Upper lobe of left lung (tissue), 6 donors: ENCODE results near the gene CD58. TPM values are rescaled to one million over a fixed set of nuclear protein-coding genes. Genes with fewer than 3 reads are reported as not detected.

Experiments used
- ATAC-seq, 2 donors: fragments of 200-7000 bp; cut with Tn5 transposase; one replicate each; pipeline ENCODE4 v1.9.1; 2022; ENCODE audit warnings: mild to moderate bottlenecking in 2 of 2, moderate library complexity in 2 of 2; ENCODE audit not compliant: low FRiP score in 2 of 2
- DNase-seq, 2 donors: peaks; one replicate each; pipeline ENCODE4 v3.0.0-alpha.2; 2019 to 2020
- H3K27ac ChIP-seq, 4 donors: fragments of 200-600 bp; sonication (generic); one replicate each; pipeline ENCODE4 v1.5.1; 2016 to 2019
- H3K27me3 ChIP-seq, 4 donors: fragments of 200-600 bp; sonication (generic); one replicate each; pipeline ENCODE4 v1.5.1; 2017 to 2019
- H3K36me3 ChIP-seq, 4 donors: fragments of 200-600 bp; sonication (generic); one replicate each; pipeline ENCODE4 v1.5.1; 2016 to 2019
- H3K4me1 ChIP-seq, 4 donors: fragments of 200-600 bp; sonication (generic); one replicate each; pipeline ENCODE4 v1.5.1; 2018 to 2019
- H3K4me3 ChIP-seq, 4 donors: fragments of 200-600 bp; sonication (generic); one replicate each; pipeline ENCODE4 v1.5.1; 2017 to 2019; ENCODE audit warnings: mild to moderate bottlenecking in 2 of 4, moderate library complexity in 1 of 4
- H3K9me3 ChIP-seq, 4 donors: fragments of 200-600 bp; sonication (generic); one replicate each; pipeline ENCODE4 v1.5.1; 2018 to 2019
- EP300 ChIP-seq, 4 donors: sonication (generic); formaldehyde crosslinking; IDR thresholded peaks; one replicate each; pipeline ENCODE4 v1.5.1; 2017; ENCODE audit warnings: antibody characterized with exemption in 4 of 4, control low read depth in 2 of 4
- POLR2A ChIP-seq, 4 donors: fragments of 450-650 bp; IDR thresholded peaks; one replicate each; pipeline ENCODE4 v1.5.1; 2016 to 2017; ENCODE audit warnings: antibody characterized with exemption in 4 of 4, mild to moderate bottlenecking in 2 of 4
- POLR2AphosphoS5 ChIP-seq, 2 donors: sonication (generic); formaldehyde crosslinking; IDR thresholded peaks; one replicate each; pipeline ENCODE4 v1.5.1; 2017; ENCODE audit warnings: antibody characterized with exemption in 2 of 2
- WGBS, 2 donors: methylation state at CpG; one replicate each; pipeline ENCODE4 v1.1.5; 2017 to 2018; 5-methylcytosine and 5-hydroxymethylcytosine counted together
- total RNA-seq, 6 donors: library from RNA; depleted of rRNA in 4 of 6; stranded (reverse); fragments of >200 nt in 4 of 6; gene quantifications; one replicate each; pipeline versions ENCODE4 v1.1.0 to v1.2.1, GENCODE V29; 2016 to 2021
- TF ChIP-seq, protein P1 (sequence below), 6 experiments: fragments of 450-650 bp in 4 of 6; fragments of 200-600 bp in 2 of 6; sonication (generic) in 2 of 6; IDR thresholded peaks; one replicate each; pipeline ENCODE4 v1.5.1; 2016 to 2019; ENCODE audit warnings: antibody characterized with exemption in 6 of 6
- donor health status: DM: no; HTN: no; CAD: no; lungs with moderate emphysema.
- donor health status: DM: no; HTN: yes; CAD: no; lungs with severe emphysema.

The CD58 gene
- total RNA-seq, 6 donors from 2014 or later = 17.8 to 52.0 (median 32.4) TPM

DNA sequence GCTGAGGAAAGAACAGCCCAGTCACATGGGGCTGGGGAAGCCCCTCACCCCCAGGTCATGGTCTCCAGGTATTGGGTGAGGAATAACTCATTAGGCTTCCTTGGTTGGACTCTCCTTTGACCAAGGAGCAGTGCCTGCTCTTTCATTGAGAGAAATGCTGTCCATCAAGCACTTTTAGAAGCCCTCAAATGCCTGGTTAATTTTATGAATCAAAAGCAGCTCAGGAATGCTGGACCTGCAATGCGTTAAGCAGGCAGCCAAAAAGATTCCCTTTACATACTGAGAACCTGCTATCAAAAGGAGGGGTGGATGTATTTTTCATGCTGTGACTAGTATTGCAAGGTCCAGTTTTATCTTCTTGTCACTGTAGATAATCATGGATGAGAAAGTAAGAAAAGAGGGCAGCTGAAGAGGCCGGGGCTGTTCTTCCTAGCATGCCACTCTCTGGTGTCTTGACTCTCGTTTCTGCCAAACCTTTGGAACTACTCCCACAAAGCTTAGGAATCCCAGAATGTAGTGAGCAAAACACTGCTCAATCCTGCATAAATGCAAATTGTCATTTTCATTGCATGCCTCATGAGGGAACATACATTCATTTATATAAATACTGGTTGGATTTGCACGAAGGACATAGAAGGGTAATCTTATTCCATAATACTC is 2.1 kb upstream of the CD58 start:
- ATAC-seq = no peak

DNA sequence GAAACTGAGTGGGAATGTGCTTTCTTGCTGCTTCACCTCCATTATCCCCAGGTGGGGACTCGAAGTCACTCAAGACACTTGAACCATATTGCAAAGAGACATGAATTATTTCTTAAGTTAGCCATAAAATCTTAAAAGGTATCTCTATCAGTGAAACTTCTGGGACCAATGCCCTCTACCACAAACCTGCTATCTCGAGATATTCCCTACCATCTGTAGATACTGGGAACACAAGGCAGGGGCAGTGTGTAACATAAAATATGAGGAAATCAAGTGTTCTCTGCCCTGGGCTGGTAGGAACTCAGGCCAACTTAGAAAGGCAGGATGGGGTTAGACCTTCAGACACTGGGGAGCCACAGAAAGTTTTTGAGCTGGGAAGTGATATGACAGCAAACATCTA is 1.3 kb upstream of the CD58 start:
- DNase-seq (no peak), ATAC-seq (no peak)
- Histone ChIP-seq H3K9me3 (no peaks in the 10 kb centered on the region), H3K27me3 (no peaks in the 10 kb centered on the region), H3K27ac (peak overlapping the region in 2 of 4 donors; percentile 100), H3K4me3 (no peak overlapping the region), H3K4me1 (peaks cover 21 to 41% (median 30%) of the 10 kb centered on the region in 4 donors), H3K36me3 (no peaks in the 10 kb centered on the region)
- TF ChIP-seq, protein P1, sequence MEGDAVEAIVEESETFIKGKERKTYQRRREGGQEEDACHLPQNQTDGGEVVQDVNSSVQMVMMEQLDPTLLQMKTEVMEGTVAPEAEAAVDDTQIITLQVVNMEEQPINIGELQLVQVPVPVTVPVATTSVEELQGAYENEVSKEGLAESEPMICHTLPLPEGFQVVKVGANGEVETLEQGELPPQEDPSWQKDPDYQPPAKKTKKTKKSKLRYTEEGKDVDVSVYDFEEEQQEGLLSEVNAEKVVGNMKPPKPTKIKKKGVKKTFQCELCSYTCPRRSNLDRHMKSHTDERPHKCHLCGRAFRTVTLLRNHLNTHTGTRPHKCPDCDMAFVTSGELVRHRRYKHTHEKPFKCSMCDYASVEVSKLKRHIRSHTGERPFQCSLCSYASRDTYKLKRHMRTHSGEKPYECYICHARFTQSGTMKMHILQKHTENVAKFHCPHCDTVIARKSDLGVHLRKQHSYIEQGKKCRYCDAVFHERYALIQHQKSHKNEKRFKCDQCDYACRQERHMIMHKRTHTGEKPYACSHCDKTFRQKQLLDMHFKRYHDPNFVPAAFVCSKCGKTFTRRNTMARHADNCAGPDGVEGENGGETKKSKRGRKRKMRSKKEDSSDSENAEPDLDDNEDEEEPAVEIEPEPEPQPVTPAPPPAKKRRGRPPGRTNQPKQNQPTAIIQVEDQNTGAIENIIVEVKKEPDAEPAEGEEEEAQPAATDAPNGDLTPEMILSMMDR (IDR thresholded peaks at IDR 0.05) = no peak
- TF ChIP-seq POLR2A (IDR thresholded peaks at IDR 0.05) = no peak
- no peak for TF ChIP-seq POLR2AphosphoS5 (IDR thresholded peaks at IDR 0.05)
- no peak for TF ChIP-seq EP300 (IDR thresholded peaks at IDR 0.05)
- WGBS, 2 donors = 81 to 82% methylated on average over 2 of the region's 2 CpGs

More for the DNA sequence above, 2.1 kb upstream of the CD58 start:
- H3K27me3 ChIP-seq = no peaks in the 10 kb centered on the region
- DNase-seq = no peak
- H3K27ac ChIP-seq = no peak overlapping the region
- WGBS, 2 donors = 81 to 91% methylated on average over 4 of the region's 4 CpGs
- H3K4me1 ChIP-seq = peaks cover 21 to 35% (median 26%) of the 10 kb centered on the region in 4 donors
- no peaks in the 10 kb centered on the region for H3K9me3 ChIP-seq
- TF ChIP-seq EP300 (IDR thresholded peaks at IDR 0.05) (no peak), POLR2A (IDR thresholded peaks at IDR 0.05) (no peak), POLR2AphosphoS5 (IDR thresholded peaks at IDR 0.05) (no peak)
- TF ChIP-seq, protein P1 (IDR thresholded peaks at IDR 0.05) = no peak
- H3K36me3 ChIP-seq = no peaks in the 10 kb centered on the region
- no peak overlapping the region for H3K4me3 ChIP-seq

DNA sequence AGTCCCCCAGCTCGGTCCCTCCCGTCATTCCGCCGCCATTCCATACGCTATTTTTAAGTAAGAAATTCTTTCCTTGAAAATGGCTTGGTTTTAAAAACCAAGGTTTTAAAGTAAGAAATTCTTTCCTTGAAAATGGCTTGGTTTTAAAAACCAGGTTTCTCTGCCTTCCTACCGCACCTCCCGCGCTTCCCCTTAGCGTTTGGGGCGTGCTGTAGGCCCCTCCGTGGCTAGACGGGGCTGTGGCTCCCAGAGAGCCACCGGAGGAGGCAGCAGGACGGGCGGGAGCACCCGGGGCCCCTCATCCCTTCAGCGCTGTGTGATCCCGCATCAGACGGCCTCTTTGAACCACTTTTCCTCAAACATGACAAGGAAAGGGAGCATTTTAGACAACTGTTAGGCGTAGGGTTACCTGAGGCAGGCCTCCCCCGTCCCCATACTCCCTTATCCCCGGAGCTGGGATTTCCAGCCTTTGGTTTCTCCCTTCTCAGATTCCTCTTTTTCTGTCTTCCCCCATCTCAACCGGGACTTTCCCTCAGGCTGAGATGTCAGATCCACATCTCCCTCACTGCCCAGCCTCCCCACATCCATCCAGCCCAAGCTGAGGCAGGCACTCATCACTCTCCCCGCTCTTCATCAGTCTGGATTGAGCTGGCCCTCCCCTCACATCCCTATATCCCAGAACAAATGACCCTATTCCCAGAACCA is 541 bp upstream of the CD58 start:
- Histone ChIP-seq H3K9me3 (no peaks in the 10 kb centered on the region), H3K4me3 (peak overlapping the region; percentile 77 to 93 (median 86)), H3K27ac (peak overlapping the region; percentile 98 to 100 (median 100)), H3K4me1 (peaks cover 24 to 43% (median 32%) of the 10 kb centered on the region in 4 donors), H3K27me3 (no peaks in the 10 kb centered on the region), H3K36me3 (no peaks in the 10 kb centered on the region)
- DNase-seq (no peak), ATAC-seq (peak in 1 of 2 donors; percentile 16)
- 12 to 15% methylated on average over 21 to 24 of the region's 24 CpGs for WGBS, 2 donors
- TF ChIP-seq, protein P1 (IDR thresholded peaks at IDR 0.05) = no peak
- TF ChIP-seq EP300 (IDR thresholded peaks at IDR 0.05) = no peak
- no peak for TF ChIP-seq POLR2A (IDR thresholded peaks at IDR 0.05)
- TF ChIP-seq POLR2AphosphoS5 (IDR thresholded peaks at IDR 0.05) = no peak

DNA sequence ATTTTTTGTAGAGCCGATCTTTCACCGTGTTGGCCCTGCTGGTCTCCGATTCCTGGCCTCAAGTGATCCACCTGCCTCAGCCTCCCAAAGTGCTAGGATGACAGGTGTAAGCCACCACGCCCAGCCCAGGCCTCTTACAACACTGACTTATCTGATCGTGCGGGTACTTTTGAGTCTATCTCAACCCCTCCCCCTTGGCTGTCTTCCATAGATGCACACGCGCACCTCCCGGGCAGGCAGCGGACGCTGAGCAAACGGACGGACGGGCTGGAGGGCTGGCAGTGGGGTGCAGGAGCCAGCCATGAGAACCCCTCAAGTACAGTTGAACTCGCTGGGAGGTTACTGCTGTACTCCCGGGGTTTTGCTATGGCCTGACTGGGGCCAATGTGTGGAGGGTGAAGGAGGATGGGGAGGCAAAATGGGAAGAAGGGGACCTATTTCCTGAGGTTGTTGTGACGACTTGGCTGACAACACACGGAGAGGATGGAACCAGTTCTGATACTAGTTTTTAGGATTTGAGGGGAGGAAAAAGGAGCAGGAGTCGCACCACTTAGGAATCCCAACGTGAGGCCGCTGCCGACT is 959 bp downstream of the CD58 start:
- no peak for TF ChIP-seq EP300 (IDR thresholded peaks at IDR 0.05)
- no peaks in the 10 kb centered on the region for H3K9me3 ChIP-seq
- H3K4me1 ChIP-seq = peaks cover 24 to 48% (median 32%) of the 10 kb centered on the region in 4 donors
- peak overlapping the region; percentile 98 to 100 (median 100) for H3K27ac ChIP-seq
- H3K36me3 ChIP-seq = no peaks in the 10 kb centered on the region
- H3K4me3 ChIP-seq = peak overlapping the region; percentile 77 to 93 (median 86)
- peak in 1 of 2 donors; percentile 2 for ATAC-seq
- 11 to 15% methylated on average over 22 of the region's 22 CpGs for WGBS, 2 donors
- no peaks in the 10 kb centered on the region for H3K27me3 ChIP-seq
- DNase-seq = peak; percentile 79 to 82

GRCh38 chr1:116569381-116569670 is 1.5 kb downstream of the CD58 start:
- DNase-seq = no peak
- H3K27me3 ChIP-seq = no peaks in the 10 kb centered on the region
- H3K4me1 ChIP-seq = peaks cover 24 to 49% (median 30%) of the 10 kb centered on the region in 4 donors
- peak overlapping the region in 2 of 4 donors; percentile 100 for H3K27ac ChIP-seq
- TF ChIP-seq, protein P1 (IDR thresholded peaks at IDR 0.05) = no peak
- TF ChIP-seq POLR2A (IDR thresholded peaks at IDR 0.05) = no peak
- no peak for TF ChIP-seq POLR2AphosphoS5 (IDR thresholded peaks at IDR 0.05)
- TF ChIP-seq EP300 (IDR thresholded peaks at IDR 0.05) = no peak
- no peaks in the 10 kb centered on the region for H3K9me3 ChIP-seq
- ATAC-seq = no peak
- H3K4me3 ChIP-seq = peak overlapping the region in 3 of 4 donors; percentile 77 to 88 (median 83)
- H3K36me3 ChIP-seq = no peaks in the 10 kb centered on the region
